HepG2 (cell line): ENCODE measurements around the gene ZFR2. TPM values are rescaled to one million over a fixed set of nuclear protein-coding genes. Genes with fewer than 3 reads are reported as not detected.

Source experiments
- CREB1 ChIP-seq, 2 experiments: fragments of 450-650 bp in 1 of 2; IDR thresholded peaks; 2 replicates each; pipeline ENCODE4 v1.6.1; 2016 to 2017; ENCODE audit warnings: control low read depth in 1 of 2, mild to moderate bottlenecking in 1 of 2, missing compliant biosample characterization in 1 of 2, missing genetic modification characterization in 1 of 2
- KLF6 ChIP-seq: IDR thresholded peaks from 2 replicates; pipeline ENCODE4 v1.8.0; 2016; ENCODE audit warnings: missing biosample characterization, missing genetic modification reagents
- MEIS1 ChIP-seq: sonication (generic); formaldehyde crosslinking; IDR thresholded peaks from 2 replicates; pipeline ENCODE4 v1.9.0; 2021; ENCODE audit warnings: mild to moderate bottlenecking, missing genetic modification reagents, moderate library complexity, borderline replicate concordance
- MTA3 ChIP-seq: sonication (generic); formaldehyde crosslinking; IDR thresholded peaks from 2 replicates; pipeline ENCODE4 v1.4.0; 2020; ENCODE audit warnings: missing genetic modification reagents
- NAIF1 ChIP-seq: sonication (generic); formaldehyde crosslinking; IDR thresholded peaks from 2 replicates; pipeline ENCODE4 v1.5.0; 2020; ENCODE audit warnings: mild to moderate bottlenecking, missing genetic modification reagents, borderline replicate concordance
- POLR2A ChIP-seq, 2 experiments: IDR thresholded peaks; 2 replicates each; pipeline ENCODE4 v1.6.1; 2011; ENCODE audit warnings: low read depth in 2 of 2, low read length in 2 of 2, mild to moderate bottlenecking in 1 of 2, moderate library complexity in 1 of 2; ENCODE audit not compliant: insufficient read depth in 1 of 2
- SMYD3 ChIP-seq: sonication (generic); formaldehyde crosslinking; IDR thresholded peaks from 2 replicates; pipeline ENCODE4 v1.8.1; 2023; ENCODE audit warnings: mild to moderate bottlenecking, missing genetic modification reagents
- SOX5 ChIP-seq: IDR thresholded peaks from 2 replicates; pipeline ENCODE4 v1.6.1; 2016; ENCODE audit warnings: borderline replicate concordance
- SRSF1 ChIP-seq: fragments of 200-400 bp; formaldehyde crosslinking; optimal IDR thresholded peaks from 2 replicates; pipeline ENCODE3; 2017; ENCODE audit warnings: mild to moderate bottlenecking, low read depth, low read length, moderate library complexity
- SRY ChIP-seq: sonication (generic); formaldehyde crosslinking; IDR thresholded peaks from 2 replicates; pipeline ENCODE4 v1.8.0; 2022; ENCODE audit warnings: mild to moderate bottlenecking, missing genetic modification reagents
- ZBTB7B ChIP-seq: sonication (generic); formaldehyde crosslinking; IDR thresholded peaks from 2 replicates; pipeline ENCODE4 v1.4.0; 2020; ENCODE audit warnings: missing genetic modification reagents
- ZBTB8A ChIP-seq: sonication (generic); formaldehyde crosslinking; IDR thresholded peaks from 2 replicates; pipeline ENCODE4 v1.4.0; 2020; ENCODE audit warnings: mild to moderate bottlenecking, low read depth, missing genetic modification reagents, borderline replicate concordance
- ZIK1 ChIP-seq: sonication (generic); formaldehyde crosslinking; IDR thresholded peaks from 2 replicates; pipeline ENCODE4 v1.5.0; 2020; ENCODE audit warnings: mild to moderate bottlenecking, low read depth, missing genetic modification reagents, borderline replicate concordance
- ZNF230 ChIP-seq: sonication (generic); formaldehyde crosslinking; IDR thresholded peaks from 2 replicates; pipeline ENCODE4 v1.4.0; 2020; ENCODE audit warnings: mild to moderate bottlenecking, missing genetic modification reagents
- ZNF263 ChIP-seq: sonication (generic); formaldehyde crosslinking; IDR thresholded peaks from 2 replicates; pipeline ENCODE4 v1.4.0; 2020; ENCODE audit warnings: missing genetic modification reagents
- ZNF446 ChIP-seq: sonication (generic); formaldehyde crosslinking; IDR thresholded peaks from 2 replicates; pipeline ENCODE4 v1.5.0; 2020; ENCODE audit warnings: mild to moderate bottlenecking, missing genetic modification reagents
- ZNF556 ChIP-seq: sonication (generic); formaldehyde crosslinking; IDR thresholded peaks from 2 replicates; pipeline ENCODE4 v1.4.0; 2020; ENCODE audit warnings: mild to moderate bottlenecking, missing genetic modification reagents, borderline replicate concordance
- ZNF678 ChIP-seq: sonication (generic); formaldehyde crosslinking; IDR thresholded peaks from 2 replicates; pipeline ENCODE4 v1.4.0; 2020; ENCODE audit warnings: mild to moderate bottlenecking, missing genetic modification reagents
- polyA plus RNA-seq, 8 experiments: library from polyadenylated mRNA; depleted of rRNA in 3 of 8; stranded (reverse) in 7 of 8; unstranded in 1 of 8; fragments of >200 nt; fragmentation: Illumina TruSeq in 4 of 8; extraction: Trizol in 4 of 8; gene quantifications; 2 replicates each; pipeline versions ENCODE4 v1.2.1 to v1.2.3, GENCODE V29; 2011 to 2016; ENCODE audit warnings: low read depth in 4 of 8, missing spikeins in 1 of 8, mixed read lengths in 1 of 8; ENCODE audit not compliant: insufficient read depth in 1 of 8
- total RNA-seq, 5 experiments: library from RNA; depleted of rRNA; stranded (reverse); fragments of >200 nt; fragmentation: Illumina TruSeq; extraction: Trizol; gene quantifications; 2 replicates each; pipeline ENCODE4 v1.2.3, GENCODE V29; 2016; ENCODE audit warnings: low read depth in 1 of 5
- TF ChIP-seq, protein P1 (sequence below): sonication (generic); formaldehyde crosslinking; IDR thresholded peaks from 2 replicates; pipeline ENCODE4 v1.4.0; 2020; ENCODE audit warnings: missing genetic modification reagents
- TF ChIP-seq, protein P2 (sequence below): sonication (generic); formaldehyde crosslinking; IDR thresholded peaks from 2 replicates; pipeline ENCODE4 v1.4.0; 2020; ENCODE audit warnings: missing genetic modification reagents
- TF ChIP-seq, protein P3 (sequence below): sonication (generic); formaldehyde crosslinking; IDR thresholded peaks from 2 replicates; pipeline ENCODE4 v1.5.1; 2020; ENCODE audit warnings: missing genetic modification reagents, mild to moderate bottlenecking, borderline replicate concordance

Gene ZFR2
- total and polyA plus RNA-seq, 2 of the 13 experiments (the other 11 are each of a cell fraction or from before 2014, with no cell fraction given), result 0.37 to 0.69 TPM

DNA sequence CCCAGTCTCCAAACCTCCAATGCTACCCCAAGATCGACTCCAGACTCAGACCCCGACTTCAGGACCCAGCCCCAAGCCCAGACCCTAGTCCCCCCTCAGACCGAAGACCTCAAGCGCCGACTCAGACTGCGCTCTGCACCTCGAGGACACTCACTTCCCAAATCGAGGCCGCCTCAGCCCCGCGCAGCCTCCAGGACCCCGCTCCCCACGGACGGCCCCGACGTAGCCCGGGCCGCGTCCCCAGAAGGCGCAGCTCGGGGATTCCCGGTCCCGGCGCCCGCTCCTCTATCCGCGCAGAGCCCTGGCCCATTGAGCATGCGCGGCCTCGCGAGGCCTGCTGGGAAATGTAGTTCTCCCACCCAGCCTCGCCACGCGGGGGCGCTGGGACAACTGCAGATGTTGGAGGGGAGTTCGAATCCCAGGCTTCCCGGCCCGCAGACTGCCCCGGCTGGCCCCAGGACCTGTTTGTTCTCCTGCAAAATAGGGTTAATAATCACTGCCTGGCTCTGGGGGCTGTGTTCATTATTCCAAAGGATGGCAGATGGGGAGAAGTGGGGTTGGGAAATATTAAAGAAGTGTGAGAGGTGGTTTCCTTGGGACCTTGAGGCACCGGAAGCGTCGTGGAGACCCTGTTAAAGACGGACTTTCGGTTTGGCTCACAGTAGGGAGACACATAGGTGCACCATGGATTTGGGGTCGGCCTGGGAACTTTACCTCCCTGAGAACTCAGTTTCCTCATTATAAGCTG, 107.3 kb downstream of the ZFR2 start, which contains the start of gene APBA3 (continued):
- TF ChIP-seq, protein P1, sequence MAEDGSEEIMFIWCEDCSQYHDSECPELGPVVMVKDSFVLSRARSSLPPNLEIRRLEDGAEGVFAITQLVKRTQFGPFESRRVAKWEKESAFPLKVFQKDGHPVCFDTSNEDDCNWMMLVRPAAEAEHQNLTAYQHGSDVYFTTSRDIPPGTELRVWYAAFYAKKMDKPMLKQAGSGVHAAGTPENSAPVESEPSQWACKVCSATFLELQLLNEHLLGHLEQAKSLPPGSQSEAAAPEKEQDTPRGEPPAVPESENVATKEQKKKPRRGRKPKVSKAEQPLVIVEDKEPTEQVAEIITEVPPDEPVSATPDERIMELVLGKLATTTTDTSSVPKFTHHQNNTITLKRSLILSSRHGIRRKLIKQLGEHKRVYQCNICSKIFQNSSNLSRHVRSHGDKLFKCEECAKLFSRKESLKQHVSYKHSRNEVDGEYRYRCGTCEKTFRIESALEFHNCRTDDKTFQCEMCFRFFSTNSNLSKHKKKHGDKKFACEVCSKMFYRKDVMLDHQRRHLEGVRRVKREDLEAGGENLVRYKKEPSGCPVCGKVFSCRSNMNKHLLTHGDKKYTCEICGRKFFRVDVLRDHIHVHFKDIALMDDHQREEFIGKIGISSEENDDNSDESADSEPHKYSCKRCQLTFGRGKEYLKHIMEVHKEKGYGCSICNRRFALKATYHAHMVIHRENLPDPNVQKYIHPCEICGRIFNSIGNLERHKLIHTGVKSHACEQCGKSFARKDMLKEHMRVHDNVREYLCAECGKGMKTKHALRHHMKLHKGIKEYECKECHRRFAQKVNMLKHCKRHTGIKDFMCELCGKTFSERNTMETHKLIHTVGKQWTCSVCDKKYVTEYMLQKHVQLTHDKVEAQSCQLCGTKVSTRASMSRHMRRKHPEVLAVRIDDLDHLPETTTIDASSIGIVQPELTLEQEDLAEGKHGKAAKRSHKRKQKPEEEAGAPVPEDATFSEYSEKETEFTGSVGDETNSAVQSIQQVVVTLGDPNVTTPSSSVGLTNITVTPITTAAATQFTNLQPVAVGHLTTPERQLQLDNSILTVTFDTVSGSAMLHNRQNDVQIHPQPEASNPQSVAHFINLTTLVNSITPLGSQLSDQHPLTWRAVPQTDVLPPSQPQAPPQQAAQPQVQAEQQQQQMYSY, result peak; percentile 61; the same call in 1 of the 2 replicates
- peak; percentile 48 to 84 for TF ChIP-seq POLR2A (IDR thresholded peaks at IDR 0.05; ENCODE audit: insufficient read depth in 1 of 2, low read depth in 2 of 2, low read length in 2 of 2)
- no peak for TF ChIP-seq CREB1 (IDR thresholded peaks at IDR 0.05)
- peak; percentile 75; the same call in 1 of the 2 replicates for TF ChIP-seq CREB1 (CRISPR knock-in tag; IDR thresholded peaks at IDR 0.05)
- peak; percentile 98 for TF ChIP-seq NAIF1
- 0 out of 2 replicates have a peak, but pooled peaks have one; percentile 57 for TF ChIP-seq ZNF263
- TF ChIP-seq ZIK1, result peak; percentile 45; the same call in 1 of the 2 replicates
- TF ChIP-seq MTA3 (CRISPR knock-in tag), result no peak
- peak; percentile 31; the same call in 1 of the 2 replicates for TF ChIP-seq ZNF230
- no peak for TF ChIP-seq KLF6 (CRISPR knock-in tag)
- peak; percentile 72; the same call in 1 of the 2 replicates for TF ChIP-seq ZNF556 (CRISPR knock-in tag)
- TF ChIP-seq SMYD3 (CRISPR knock-in tag), result no peak
- TF ChIP-seq, protein P2, sequence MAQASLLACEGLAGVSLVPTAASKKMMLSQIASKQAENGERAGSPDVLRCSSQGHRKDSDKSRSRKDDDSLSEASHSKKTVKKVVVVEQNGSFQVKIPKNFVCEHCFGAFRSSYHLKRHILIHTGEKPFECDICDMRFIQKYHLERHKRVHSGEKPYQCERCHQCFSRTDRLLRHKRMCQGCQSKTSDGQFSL, result 0 out of 2 replicates have a peak, but pooled peaks have one; percentile 37
- TF ChIP-seq SOX5 (CRISPR knock-in tag), result 0 out of 2 replicates have a peak, but pooled peaks have one; percentile 6
- no peak for TF ChIP-seq ZNF678
- no peak for TF ChIP-seq ZNF446
- TF ChIP-seq ZBTB8A, result no peak
- TF ChIP-seq MEIS1 (CRISPR knock-in tag), result peak; percentile 30; the same call in 1 of the 2 replicates
- TF ChIP-seq SRY (CRISPR knock-in tag), result peak; percentile 79; the same call in 1 of the 2 replicates
- peak; percentile 40 for TF ChIP-seq SRSF1
- peak; percentile 73; the same call in 1 of the 2 replicates for TF ChIP-seq ZBTB7B (CRISPR knock-in tag)
- TF ChIP-seq, protein P3, sequence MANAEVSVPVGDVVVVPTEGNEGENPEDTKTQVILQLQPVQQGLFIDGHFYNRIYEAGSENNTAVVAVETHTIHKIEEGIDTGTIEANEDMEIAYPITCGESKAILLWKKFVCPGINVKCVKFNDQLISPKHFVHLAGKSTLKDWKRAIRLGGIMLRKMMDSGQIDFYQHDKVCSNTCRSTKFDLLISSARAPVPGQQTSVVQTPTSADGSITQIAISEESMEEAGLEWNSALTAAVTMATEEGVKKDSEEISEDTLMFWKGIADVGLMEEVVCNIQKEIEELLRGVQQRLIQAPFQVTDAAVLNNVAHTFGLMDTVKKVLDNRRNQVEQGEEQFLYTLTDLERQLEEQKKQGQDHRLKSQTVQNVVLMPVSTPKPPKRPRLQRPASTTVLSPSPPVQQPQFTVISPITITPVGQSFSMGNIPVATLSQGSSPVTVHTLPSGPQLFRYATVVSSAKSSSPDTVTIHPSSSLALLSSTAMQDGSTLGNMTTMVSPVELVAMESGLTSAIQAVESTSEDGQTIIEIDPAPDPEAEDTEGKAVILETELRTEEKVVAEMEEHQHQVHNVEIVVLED, result peak; percentile 85; the same call in 1 of the 2 replicates
